Measurements from ENCODE around the gene KCTD16.

Gene KCTD16

DNA sequence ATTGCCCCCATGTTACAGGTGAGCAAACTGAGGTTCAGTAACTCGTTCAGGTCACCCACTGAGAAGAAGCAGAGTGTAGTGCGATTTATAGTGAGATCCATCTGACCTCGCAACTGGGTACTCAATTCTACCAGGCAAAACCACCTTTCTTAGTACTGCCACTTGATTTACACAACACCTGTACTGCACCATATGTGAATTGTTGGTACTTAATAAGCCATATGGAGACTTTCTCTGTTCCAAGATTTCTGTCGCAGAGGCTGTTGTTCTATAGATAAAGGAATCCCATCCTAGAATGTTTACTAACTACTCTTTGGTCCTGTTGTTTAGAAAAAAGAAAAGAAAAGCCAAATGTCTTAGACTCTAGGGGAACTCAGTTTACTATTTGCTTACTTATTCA is 287.5 kb downstream of the KCTD16 start:
- H3K4me1 Mint-ChIP-seq: peaks cover 44% of the 10 kb centered on the region
- H3K4me3 Mint-ChIP-seq: no peak overlapping the region
- H3K27me3 Mint-ChIP-seq (ENCODE audit: low read depth, poor library complexity): peaks cover 3% of the 10 kb centered on the region
- DNase-seq: no peak
- H3K9me3 Mint-ChIP-seq: no peaks in the 10 kb centered on the region
- H3K36me3 Mint-ChIP-seq (ENCODE audit: low read depth): no peaks in the 10 kb centered on the region
- no peak overlapping the region for H3K27ac Mint-ChIP-seq
- no peak for TF ChIP-seq CTCF (IDR thresholded peaks at IDR 0.05)

GRCh38 chr5:144460600-144460999 is 289.9 kb downstream of the KCTD16 start:
- Mint-ChIP-seq H3K4me3 (no peak overlapping the region), H3K36me3 (ENCODE audit: low read depth) (no peaks in the 10 kb centered on the region), H3K27me3 (ENCODE audit: low read depth, poor library complexity) (peaks cover 3% of the 10 kb centered on the region), H3K27ac (peak overlapping the region; percentile 78), H3K4me1 (peaks cover 50% of the 10 kb centered on the region), H3K9me3 (no peaks in the 10 kb centered on the region)
- no peak for TF ChIP-seq CTCF (IDR thresholded peaks at IDR 0.05)
- DNase-seq: no peak

DNA sequence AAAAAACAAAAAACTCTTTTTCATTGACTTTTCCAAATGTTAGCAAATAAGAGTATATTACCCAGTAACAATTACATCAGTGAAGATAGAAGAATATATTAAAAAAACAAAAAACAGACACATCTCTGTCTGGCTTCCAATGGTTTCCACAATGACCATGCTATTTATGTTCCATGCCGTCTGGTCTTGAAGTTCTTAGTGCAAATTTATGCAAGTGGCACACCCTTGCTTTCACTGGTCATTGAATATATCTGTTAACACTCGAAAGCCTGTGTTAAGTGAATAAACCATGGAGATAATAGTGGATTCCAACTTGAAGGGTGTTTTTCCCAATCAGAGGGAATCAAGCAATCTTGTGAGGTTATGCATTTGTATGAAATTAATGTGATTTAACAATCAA is 291.9 kb downstream of the KCTD16 start:
- no peaks in the 10 kb centered on the region for H3K9me3 Mint-ChIP-seq
- TF ChIP-seq CTCF (IDR thresholded peaks at IDR 0.05): no peak
- H3K4me3 Mint-ChIP-seq: no peak overlapping the region
- no peak for DNase-seq
- H3K4me1 Mint-ChIP-seq: peaks cover 40% of the 10 kb centered on the region
- peaks cover 3% of the 10 kb centered on the region for H3K27me3 Mint-ChIP-seq (ENCODE audit: low read depth, poor library complexity)
- no peaks in the 10 kb centered on the region for H3K36me3 Mint-ChIP-seq (ENCODE audit: low read depth)
- H3K27ac Mint-ChIP-seq: no peak overlapping the region

- H3K4me1 Mint-ChIP-seq: peaks cover 51% of the 10 kb centered on the region
- H3K9me3 Mint-ChIP-seq: no peaks in the 10 kb centered on the region
- H3K27ac Mint-ChIP-seq: no peak overlapping the region
Observed at GRCh38 chr5:144463481-144464223, 293.0 kb downstream of the KCTD16 start.

DNA sequence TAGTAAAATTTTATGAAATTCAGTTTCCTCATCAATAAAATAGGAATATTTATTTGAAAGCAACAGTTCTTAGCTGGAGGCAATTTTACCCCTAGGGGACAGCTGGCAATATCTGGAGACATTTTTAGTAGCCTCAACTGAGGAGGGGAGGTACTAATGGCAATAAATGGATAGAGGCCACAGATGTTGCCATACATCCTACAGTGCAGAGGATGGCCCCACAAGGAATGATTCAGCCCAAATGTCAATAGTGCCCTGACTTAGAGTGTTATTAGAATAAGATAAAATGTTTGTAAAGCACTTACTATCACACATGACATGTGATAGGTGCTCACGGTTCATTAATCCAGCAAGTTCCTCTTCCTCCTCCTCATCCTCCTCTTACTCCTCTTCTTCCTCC is 293.6 kb downstream of the KCTD16 start:
- no peak for TF ChIP-seq CTCF (IDR thresholded peaks at IDR 0.05)
- Mint-ChIP-seq H3K27me3 (ENCODE audit: low read depth, poor library complexity) (peaks cover 3% of the 10 kb centered on the region), H3K4me1 (peaks cover 55% of the 10 kb centered on the region), H3K36me3 (ENCODE audit: low read depth) (no peaks in the 10 kb centered on the region), H3K9me3 (no peaks in the 10 kb centered on the region), H3K27ac (no peak overlapping the region), H3K4me3 (no peak overlapping the region)
- DNase-seq: no peak

More at GRCh38 chr5:144463481-144464223, 293.0 kb downstream of the KCTD16 start:
- no peak overlapping the region for H3K4me3 Mint-ChIP-seq
- peaks cover 3% of the 10 kb centered on the region for H3K27me3 Mint-ChIP-seq (ENCODE audit: low read depth, poor library complexity)
- no peak for TF ChIP-seq CTCF (IDR thresholded peaks at IDR 0.05)
- H3K36me3 Mint-ChIP-seq (ENCODE audit: low read depth): no peaks in the 10 kb centered on the region
- DNase-seq: no peak

- TF ChIP-seq CTCF (IDR thresholded peaks at IDR 0.05): no peak
- no peaks in the 10 kb centered on the region for H3K36me3 Mint-ChIP-seq (ENCODE audit: low read depth)
- no peak overlapping the region for H3K4me3 Mint-ChIP-seq
- peaks cover 50% of the 10 kb centered on the region for H3K4me1 Mint-ChIP-seq
- H3K27me3 Mint-ChIP-seq (ENCODE audit: low read depth, poor library complexity): no peaks in the 10 kb centered on the region
- no peaks in the 10 kb centered on the region for H3K9me3 Mint-ChIP-seq
- peak overlapping the region; percentile 73 for H3K27ac Mint-ChIP-seq
- no peak for DNase-seq
Observed at GRCh38 chr5:144465441-144465840, 294.8 kb downstream of the KCTD16 start.

All from nephron progenitor cell (in vitro differentiated cells).